HG02798 (cell line): ENCODE measurements around the gene PTPN20.

Source experiments
- ATAC-seq: cut with Tn5 transposase; IDR thresholded peaks from one replicate; pipeline ENCODE4 v1.9.1; 2021; ENCODE audit warnings: mild to moderate bottlenecking; ENCODE audit not compliant: unreplicated experiment, poor library complexity

Gene PTPN20

DNA sequence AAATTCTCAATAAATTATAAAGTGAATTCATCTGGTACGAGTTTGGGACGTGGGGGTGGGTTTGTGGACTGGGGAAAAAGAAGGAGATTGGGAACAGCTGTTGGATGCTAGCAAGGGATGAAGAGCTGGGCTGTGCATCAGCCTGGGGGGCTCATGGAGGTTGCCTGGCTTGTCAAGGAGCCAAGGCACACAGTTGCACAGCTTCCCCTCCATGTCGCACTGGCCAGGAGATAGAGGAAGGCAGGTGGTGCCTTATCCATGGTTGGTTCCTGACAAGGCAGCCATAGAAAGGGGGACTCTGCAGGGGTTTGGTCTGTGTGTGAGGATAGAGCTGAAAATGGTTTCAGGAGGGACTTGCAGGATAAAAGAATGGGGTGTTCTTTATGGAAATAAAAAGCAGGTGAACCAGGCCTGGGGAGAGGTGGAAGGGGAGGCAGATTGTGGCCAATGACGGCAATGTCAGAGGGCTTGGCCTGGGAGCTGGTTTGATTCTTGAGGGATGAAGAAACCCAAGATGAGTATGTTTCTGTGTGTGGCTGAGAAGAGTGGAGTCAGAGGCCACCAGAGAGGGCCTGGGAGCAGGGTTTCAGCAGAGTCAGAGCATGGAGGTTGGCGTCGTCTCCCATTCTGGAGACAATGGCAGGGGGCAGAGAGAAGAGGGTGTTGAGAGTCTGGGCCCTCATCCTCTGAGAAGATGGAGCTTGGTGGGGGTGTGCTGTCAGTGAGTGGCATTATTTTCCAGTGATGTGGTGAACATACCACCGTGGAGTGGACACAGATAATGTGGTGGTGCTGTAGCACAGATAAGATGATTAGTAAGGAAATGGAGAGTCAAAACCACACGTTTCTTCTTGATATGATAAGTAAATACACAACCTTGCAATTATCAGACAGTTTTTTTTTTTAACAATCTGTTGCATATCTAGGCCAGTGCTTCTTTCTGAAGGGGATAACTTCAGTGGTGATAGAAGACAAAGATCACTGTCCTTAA lies 108.2 kb downstream of the PTPN20 start:
- no peak for ATAC-seq

DNA sequence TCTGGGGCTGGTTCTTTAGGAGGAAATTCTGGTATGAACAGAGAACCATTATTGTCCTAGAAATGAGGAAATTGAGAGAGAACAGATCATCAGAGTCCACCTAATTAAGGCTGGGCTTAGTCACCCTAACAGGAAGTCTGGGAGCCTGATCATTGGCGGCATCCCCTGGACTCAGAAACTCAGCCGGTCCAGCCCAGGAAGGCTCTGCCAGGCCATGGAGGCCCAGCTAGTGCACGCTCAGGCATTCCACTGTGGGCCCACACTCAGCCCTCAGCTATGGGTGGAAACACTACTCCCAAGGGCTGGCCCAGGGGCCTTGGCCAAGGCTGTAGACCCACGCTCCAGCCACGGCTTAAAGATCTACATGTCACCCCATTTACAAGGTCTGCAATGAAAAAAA lies 109.2 kb downstream of the PTPN20 start:
- no peak for ATAC-seq

DNA sequence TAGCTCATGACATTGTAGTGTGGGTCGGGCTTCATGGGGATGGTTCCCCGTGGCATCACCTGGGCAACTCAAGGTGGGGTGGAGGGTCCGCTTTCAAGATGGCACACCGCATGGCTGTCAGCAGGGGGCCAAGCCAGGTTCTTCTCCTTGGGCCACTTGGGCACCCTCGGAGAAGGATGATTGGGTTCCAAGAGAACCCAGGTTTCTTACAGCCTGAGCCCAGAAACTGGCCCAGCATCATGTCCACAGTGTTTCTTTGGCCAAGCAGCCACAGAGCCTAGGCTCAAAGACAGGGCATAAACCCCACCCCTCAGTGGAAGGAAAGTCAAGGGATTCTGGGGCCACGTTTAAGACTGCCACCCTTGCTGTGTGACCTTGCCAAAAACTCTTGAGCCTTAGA lies 110.6 kb downstream of the PTPN20 start:
- no peak for ATAC-seq

DNA sequence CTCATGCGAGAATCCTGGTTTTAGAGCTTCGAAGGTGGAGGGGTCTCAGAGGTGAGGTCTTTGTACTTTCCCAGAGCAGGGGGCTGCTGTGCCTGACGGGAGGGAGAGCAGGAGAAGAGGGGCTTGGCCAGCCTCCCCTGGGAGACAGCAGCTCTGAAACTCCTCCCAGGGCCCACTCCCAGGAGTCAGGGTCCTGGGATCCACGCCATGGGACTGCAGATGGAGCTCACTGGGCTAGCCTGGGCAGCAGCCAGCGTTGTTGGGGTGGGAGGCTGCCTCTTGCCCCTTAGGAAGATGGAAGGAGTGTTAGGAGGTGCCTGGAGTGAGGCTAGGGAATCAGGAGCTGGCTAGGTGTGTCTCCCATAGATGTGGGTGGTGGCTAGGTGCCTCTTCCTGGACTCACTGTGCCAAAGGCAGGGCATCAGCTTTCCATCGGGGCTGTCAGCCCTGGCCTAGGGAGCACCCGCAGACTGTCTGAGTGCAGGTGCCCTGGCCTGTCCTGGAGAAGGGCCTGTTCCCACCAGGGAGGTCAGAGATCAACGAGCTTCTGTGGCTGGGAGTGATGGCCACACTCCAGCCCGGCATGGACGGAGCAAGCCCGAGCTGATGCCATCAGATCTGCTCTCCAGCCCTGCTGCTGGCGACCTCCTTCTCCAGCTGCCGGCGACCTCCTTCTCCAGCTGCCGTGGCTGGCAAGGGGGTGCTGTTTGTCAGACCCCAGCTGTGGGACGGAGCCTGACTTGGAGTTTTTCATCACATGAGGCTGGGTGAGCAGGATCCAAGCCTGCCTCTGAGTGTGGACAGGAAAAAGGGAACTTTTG lies 111.3 kb downstream of the PTPN20 start:
- ATAC-seq = no peak

DNA sequence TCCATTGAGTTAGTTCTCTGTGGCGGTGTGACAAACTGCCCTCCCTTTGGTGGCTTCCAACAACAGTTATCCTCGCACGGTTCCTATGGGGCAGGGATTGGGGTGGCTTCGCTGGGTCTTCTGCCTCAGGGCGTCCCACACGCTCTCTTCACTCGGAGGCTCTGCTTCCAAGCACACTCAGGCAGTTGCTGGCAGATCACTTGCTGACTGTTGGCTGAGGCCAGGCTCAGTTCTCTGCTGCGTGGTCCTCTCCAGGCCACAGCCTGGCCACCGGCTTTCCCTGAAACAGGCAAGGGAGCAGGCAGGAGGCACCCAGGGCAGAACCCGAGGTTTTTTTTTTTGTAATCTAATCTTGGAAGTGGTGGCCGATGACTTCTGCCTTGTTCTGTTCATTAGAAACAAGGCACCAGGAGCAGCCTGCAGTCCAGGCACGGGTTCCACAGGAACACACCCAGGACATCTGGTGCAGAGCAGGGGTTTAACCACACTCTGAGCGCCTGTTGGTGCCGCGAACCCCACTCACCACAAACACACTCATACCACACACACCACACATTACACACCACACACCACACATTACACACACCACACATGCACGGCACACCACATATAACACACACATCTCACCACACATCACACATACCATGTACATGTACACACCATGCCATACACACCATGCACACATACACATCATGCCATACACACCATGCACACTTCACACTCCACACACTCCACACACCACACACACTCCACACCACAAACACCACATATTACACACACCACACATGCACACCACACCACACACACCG lies 112.2 kb downstream of the PTPN20 start:
- no peak for ATAC-seq

DNA sequence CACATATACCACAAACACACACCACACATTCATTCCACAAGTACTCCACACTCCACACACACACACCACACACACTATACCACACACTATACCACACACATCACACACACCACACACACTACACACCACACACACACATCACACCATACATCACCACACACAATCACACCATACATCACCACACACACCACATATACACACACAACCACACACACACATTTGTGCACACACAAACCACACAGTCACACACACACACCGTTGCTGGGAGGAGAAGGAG lies 112.8 kb downstream of the PTPN20 start:
- no peak for ATAC-seq

DNA sequence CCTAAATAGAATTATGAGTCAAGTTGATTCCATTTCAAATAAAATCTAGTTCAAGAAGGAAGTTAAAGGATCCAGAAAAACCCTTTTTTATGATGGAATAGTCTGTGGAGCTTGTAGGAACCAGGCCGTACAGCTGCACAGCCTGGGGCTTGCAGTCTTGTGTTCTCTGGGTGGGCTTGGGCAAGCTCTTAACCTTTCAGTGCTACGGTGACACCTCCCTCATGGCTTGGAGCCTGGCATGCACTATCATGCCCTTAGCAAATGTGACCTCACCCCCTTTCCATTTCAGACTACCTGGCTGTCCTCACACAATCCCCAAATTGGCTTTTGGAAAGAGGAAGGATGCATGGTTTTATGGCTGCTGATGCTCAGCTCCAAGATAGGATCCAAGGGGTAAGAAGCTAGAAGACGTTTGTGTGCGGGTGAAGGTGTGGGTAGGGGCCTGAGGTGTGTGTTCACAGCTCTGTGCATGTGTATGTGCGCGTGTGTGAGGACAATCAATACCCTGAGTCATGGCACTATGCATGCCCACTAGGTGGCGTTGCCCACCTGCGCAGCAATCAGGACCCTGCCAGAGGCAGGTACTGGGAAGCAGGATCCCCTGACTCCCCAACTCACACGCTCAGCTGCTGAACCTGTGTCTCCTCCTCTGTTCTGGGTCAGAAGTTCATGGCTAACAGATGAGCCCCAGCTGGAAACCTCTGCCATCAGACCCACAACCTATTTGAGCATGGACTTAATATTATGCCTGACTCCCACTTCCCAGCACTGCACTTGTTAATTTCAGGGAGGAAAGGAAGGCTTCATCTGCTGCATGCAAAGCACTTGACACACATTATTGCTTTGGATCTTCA lies 113.4 kb downstream of the PTPN20 start:
- peak; percentile 67 for ATAC-seq

DNA sequence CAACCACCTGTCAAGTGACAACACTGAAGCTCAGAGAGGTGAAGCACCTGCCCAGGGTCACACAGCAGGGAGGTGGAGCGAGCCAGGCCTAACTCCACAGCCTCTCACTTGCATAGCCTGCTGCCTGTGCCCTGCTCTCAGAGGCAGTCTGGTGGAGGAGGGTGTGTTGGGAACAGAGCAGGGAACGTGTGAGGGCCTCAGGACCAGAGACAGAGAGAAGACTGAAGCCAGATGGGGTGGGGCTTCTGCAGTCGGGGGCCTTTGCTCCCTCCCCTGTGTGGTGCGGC lies 114.0 kb downstream of the PTPN20 start:
- no peak for ATAC-seq

DNA sequence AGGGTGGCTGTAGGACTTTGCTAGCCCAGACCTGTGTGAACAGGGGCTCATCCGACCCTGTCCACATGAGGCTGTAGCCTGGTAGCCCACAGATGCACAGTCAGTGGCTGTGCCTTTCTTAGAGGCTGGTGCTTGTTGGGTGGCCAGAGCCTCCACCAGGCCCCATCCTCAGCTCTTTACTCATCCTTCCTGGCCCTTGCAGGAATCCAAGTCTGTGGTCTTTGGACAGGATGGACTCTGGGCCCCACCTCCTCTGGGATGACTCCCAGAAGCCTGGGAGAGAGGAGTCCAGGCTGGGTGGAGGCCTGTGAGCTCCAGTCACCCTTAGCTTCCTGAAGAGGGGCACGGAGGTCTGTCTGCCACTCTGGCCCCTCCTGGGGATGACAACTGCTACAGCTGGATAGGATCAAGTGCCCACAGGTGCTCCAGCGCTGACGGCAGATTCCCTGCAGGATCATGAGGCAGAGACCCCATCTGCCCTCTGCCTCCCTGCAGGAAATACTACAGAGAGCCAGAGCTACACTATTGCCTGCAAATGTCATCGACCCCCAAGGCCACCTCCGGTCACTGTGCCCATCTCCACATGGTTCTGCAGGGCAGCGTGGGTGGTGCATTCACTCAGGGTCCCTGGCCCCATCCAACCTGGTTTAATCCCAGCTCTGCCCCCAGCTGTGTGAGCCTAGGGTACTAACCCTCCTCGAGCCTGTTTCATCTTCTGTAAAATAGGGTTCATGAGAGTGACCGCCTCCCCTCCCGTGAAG lies 114.5 kb downstream of the PTPN20 start:
- ATAC-seq = no peak

DNA sequence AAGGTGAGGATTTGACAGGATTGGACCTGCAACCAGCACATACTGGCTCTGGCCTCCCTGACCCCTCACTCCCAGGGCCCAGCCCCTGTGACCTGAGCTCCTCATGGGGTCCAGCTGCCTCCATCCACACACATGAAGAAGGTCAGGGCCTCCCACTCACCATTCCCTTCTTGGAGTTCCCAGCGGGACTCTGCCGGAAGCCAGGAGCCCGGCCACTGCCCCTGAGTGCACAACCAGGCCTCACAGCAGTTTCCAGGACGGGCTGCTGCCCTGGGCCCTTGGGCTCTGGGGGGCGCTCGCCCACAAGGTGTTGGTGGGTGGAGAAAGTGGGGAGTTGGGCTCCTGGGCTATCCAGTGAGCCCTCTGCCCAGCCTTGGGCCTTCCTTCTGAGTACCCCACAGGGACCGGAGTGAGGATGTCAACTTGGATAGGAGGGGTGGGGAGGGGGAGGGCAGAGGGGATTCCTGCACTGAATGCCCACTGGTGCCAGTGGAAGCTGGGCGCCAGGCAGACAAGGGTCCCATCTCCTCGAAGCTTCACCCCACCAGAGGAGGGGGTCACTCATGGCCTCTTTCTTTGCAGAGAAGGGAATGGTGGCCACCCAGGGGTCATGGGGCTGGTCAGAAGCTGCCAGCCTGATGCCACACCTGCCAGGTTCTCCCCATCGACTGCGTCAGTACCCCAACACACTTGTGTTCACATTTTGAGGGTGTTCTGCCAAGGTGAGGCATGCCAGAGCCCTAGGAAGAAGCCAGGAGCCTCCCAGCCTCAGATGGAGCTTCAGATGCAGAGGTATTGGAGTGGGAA lies 115.3 kb downstream of the PTPN20 start:
- ATAC-seq = no peak

DNA sequence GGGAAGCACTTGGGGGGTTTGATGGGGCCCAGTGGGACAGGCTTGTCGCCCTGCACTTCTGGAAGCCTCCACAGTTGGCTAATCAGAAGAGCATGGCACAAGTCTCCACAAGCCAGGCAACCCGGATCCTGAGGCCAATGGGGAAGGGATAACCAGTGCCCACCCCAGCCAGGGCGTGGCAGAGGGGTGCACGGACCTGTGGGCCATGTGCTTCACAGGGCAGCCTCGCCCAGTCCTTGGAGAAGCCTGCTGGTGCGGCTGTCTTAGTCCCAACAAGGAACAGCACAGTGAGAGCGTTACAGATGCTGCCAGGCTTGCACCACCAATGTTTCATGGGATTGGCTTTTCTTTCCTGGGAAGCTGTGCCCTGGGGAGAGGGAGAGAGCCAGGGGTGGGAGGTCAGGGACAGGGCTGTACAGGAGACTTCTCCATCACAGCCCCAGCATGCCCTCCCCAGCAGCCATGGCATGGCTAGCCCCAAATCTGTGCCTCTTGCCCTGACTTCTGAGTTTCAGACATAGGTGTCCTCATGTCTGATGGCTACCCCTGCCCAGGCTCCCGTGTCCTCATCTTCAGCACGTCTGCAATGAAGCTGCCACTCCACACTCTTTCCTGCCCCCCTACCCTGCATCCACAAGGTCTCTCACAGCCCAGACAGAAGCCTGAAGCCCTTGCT lies 116.0 kb downstream of the PTPN20 start:
- ATAC-seq = no peak

DNA sequence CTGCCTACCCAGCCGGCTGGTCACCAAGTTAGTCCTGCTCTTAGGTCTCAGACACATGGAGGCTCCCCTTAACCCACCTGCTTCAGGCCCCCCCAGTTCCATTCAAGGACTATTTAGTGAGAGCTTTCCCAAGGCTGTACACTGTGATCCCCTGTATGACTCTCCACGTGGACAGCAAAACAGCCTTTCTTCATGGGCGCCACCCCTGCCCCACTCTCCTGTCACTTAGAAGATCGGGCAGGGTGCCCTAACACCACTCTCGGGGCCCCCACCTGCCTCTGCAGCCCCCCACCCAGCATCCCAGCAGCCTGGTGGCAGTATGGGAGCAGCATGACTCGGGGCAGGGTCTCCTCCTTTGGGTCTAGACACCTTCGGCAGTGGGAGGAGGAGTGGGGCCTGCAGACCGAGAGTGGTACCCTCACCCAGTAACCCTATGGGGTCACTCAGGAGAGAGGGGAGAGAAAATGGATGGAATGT lies 116.6 kb downstream of the PTPN20 start:
- ATAC-seq = no peak

DNA sequence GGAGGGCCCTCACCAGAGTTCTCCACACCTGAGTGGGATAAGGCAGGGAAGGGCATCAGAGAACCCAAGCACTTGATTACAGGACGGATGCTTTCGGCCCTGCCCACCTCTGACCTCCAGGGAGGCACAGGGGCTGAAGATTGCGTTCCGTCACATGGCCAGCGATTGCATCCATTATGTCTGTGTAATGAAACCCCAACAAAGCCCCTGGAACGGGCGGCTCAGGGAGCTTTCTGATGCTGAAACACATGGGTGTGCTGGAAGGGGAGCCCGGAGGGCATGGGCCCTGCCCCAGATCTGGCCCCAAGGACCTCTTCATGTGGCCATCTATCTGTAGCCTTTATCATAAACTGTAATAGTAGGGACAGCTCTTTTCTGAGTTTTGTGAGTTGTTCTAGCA lies 117.2 kb downstream of the PTPN20 start:
- no peak for ATAC-seq

DNA sequence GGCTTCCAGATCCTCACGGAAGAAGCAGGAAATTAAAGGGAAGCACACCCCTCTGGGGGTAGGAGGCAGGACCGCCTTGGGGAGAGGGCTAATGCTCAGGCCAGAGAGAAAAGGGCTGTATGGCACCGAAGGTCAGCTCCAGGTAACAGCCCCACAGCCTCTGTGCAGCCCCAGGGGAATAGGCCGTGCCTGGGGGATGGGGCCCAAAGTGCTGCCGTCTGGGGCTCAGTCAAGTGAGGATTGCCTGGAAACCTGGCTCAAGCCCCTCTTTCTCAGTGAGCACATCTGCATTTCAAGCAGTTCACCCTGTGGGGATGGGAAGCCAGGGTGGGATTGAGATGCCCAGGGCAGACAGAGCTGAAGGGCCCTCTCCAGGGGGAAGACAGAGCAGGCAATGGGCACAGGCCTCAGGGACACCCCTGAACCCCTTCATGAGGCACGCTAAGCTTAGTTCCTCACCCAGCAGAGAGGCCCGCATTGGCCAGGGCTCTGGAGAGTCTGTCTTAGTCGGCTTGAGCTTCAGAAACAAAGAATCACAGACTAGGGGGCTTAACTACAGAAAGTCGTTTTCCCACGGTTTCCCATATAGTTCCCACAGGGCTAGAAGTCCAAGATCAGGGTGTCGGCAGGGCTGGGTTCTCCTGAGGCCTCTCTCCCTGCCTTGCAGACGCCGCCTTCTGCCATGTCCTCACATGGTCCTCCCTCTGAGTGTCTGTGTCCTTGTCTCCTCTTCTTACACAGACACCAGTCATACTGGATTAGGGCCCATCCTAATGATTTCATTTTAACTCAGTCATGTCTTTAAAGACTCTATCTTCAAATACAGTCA lies 118.2 kb downstream of the PTPN20 start:
- no peak for ATAC-seq

DNA sequence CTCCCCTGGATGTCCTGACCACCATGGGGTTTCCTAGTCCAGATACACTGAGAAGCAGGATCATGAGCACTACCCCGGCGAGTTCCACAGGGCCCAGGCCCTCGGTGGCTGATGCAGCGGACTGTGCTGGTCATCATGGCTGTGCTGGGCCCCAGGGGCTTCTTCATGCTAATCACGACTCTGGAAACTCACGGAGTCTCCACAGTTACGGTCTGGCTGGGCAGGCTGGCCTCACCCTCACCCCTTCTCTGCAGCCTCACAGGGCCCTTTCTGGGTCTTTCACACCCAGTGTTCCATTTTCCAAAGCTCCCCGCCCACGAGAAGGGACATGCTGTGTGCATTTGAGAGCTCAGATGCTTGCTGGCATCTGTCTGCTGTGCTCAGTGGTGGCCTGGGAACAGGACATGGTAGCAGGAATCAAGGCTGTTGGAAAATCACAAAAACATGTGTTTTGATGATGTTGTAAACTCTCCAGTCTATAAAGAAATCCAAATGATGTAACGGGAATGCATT lies 119.0 kb downstream of the PTPN20 start:
- ATAC-seq = no peak

DNA sequence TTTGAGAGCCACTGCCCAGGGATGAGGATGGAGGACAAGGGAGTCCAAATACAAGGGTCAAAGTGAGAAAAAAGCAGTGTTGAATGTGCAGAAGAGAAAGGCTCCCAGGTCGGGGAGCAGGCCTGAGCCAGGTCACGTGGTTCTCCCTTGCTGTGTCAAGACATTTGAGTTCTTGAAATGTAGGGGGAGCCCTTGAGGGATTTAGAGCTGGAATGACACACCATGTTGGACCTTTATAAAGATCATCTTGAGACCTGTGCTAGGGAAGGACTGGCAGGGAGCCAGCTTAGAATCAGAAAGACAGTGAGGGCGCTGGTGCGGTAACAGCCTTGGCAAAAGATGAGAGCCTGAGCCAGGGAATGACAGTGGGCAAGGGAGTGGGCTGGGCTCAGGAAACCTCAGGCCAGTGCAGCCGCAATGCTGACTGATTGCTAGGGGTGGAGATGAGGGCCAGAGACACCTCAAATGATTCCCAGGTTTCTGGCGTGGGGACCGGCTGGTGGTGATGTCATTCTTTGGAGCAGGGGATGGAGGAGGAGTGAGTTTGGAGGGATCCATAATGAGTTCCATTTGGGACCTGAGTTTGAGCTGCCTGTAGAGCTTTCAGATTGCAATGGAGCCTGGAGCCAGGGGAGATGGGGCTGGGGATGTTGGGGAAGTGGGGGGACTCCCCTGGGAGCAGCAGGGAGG lies 120.1 kb downstream of the PTPN20 start:
- ATAC-seq = no peak
